ENCODE data around the gene TMEM39A. TPM values are rescaled to one million over a fixed set of nuclear protein-coding genes. Genes with fewer than 3 reads are reported as not detected.

The TMEM39A gene
- total RNA-seq, 1 donor from 2014 or later = 45.6 TPM

DNA sequence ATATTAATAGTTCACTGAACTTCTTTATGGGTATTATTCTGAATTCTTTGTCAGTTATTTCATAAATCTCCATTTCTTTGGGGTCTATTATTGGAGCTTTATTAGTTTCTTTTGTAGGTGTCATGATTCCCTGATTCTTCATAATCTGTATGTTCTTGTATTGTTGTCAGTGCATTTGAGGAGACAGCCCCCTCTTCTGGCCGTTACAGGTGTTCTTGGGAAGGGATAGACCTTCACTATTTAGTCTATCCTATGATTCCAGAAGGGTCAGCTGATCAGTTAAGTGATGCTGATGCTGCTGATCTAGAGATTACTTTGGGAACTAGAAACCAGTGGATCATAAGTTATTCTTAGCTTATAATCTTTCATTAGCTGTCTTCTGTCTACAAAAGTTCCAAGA lies 34.9 kb downstream of the TMEM39A start:
- DNase-seq (no peak), ATAC-seq (ENCODE audit: low read depth) (no peak)
- POLR2A ChIA-PET = interaction anchor here (0.7 kb wide), 1 partner anchor 133 kb away, joined by 3 read pairs; no protein-coding TSS in a partner anchor
- Mint-ChIP-seq H3K9me3 (peaks cover 36% of the 10 kb centered on the region), H3K27me3 (no peaks in the 10 kb centered on the region), H3K4me1 (no peaks in the 10 kb centered on the region), H3K4me3 (no peak overlapping the region), H3K36me3 (ENCODE audit: low read depth) (peaks cover 58% of the 10 kb centered on the region), H3K27ac (no peak overlapping the region)
- intact Hi-C loops (cut with micrococcal nuclease) = no loop called here
- TF ChIP-seq, protein P1, sequence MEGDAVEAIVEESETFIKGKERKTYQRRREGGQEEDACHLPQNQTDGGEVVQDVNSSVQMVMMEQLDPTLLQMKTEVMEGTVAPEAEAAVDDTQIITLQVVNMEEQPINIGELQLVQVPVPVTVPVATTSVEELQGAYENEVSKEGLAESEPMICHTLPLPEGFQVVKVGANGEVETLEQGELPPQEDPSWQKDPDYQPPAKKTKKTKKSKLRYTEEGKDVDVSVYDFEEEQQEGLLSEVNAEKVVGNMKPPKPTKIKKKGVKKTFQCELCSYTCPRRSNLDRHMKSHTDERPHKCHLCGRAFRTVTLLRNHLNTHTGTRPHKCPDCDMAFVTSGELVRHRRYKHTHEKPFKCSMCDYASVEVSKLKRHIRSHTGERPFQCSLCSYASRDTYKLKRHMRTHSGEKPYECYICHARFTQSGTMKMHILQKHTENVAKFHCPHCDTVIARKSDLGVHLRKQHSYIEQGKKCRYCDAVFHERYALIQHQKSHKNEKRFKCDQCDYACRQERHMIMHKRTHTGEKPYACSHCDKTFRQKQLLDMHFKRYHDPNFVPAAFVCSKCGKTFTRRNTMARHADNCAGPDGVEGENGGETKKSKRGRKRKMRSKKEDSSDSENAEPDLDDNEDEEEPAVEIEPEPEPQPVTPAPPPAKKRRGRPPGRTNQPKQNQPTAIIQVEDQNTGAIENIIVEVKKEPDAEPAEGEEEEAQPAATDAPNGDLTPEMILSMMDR (IDR thresholded peaks at IDR 0.05) = no peak
- CTCF ChIA-PET = no interaction called here

DNA sequence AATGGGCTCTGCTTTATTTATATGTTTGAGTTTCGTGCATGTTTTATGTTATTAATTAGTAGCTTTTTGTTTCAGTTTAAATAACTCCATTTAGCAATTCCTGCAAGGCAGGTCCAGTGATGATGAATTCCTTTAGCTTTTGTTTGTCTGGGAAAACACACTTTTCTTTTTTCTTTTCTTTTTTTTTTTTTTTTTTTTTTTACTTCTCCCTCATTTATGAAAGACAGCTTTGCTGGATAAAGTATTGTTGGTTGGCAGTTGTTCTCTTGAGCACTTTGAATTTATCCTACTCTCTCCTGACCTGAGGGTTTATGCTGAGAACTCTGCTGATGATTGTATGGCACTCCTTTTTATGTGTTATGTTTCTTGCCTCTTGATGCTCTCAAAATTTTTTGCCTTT lies 35.7 kb downstream of the TMEM39A start:
- no peaks in the 10 kb centered on the region for H3K27me3 Mint-ChIP-seq
- CTCF ChIA-PET = no interaction called here
- no peak overlapping the region for H3K4me3 Mint-ChIP-seq
- TF ChIP-seq, protein P1 (IDR thresholded peaks at IDR 0.05) = no peak
- intact Hi-C loops (cut with micrococcal nuclease) = no loop called here
- ATAC-seq (ENCODE audit: low read depth) (no peak), DNase-seq (no peak)
- H3K4me1 Mint-ChIP-seq = no peaks in the 10 kb centered on the region
- peaks cover 36% of the 10 kb centered on the region for H3K9me3 Mint-ChIP-seq
- H3K36me3 Mint-ChIP-seq (ENCODE audit: low read depth) = peaks cover 49% of the 10 kb centered on the region
- POLR2A ChIA-PET = no interaction called here
- H3K27ac Mint-ChIP-seq = no peak overlapping the region

DNA sequence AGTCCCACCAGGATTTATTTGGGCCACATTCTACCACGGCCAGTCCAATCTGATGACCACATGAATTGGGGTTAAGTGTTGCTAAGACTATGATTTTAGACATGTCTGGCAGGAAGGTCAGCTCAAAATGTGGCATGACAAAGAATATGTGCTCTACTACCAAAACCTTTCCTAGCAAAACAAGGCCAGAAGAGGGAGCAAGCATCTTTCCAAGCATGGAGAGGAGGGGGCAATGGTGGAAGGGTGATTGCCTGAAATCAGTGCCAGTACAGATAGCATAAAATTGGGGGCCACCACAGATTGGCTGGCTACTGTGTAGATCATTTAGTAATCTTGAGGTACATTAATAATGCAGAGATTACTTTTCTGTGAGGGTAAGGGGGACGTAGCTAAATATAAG lies 43.2 kb downstream of the TMEM39A start:
- CTCF ChIA-PET = interaction anchor here (1.3 kb wide), 1 partner anchor 270 kb away, joined by 4 read pairs; no protein-coding TSS in a partner anchor
- ATAC-seq (ENCODE audit: low read depth) (no peak), DNase-seq (no peak)
- Mint-ChIP-seq H3K27me3 (no peaks in the 10 kb centered on the region), H3K9me3 (peaks cover 2% of the 10 kb centered on the region), H3K4me3 (no peak overlapping the region), H3K4me1 (no peaks in the 10 kb centered on the region), H3K36me3 (ENCODE audit: low read depth) (peaks cover 10% of the 10 kb centered on the region), H3K27ac (no peak overlapping the region)
- POLR2A ChIA-PET = interaction anchor here (0.5 kb wide), 1 partner anchor 15 kb away, joined by 3 read pairs; no protein-coding TSS in a partner anchor
- TF ChIP-seq, protein P1 (IDR thresholded peaks at IDR 0.05) = no peak
- intact Hi-C loops (cut with micrococcal nuclease) = no loop called here

DNA sequence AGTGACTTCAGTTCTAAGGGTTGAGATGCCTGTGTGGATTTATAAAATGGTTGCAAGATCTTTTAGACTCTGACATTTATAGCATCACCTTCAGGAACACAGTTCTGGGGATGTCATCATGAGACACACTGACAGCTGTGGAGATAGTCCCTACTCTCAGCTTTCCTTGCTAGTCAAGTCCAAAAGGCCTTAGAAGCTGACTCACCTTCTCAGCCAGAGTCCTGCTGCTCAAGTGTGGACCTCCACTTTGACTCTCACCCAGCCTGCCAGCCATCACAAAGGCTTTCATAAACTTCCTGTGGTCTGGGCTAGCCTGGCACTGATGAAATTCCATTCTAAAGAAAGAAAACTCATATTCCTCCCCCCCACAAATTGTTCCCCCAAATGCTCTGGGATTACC lies 44.8 kb downstream of the TMEM39A start:
- Mint-ChIP-seq H3K9me3 (no peaks in the 10 kb centered on the region), H3K4me1 (no peaks in the 10 kb centered on the region), H3K36me3 (ENCODE audit: low read depth) (peaks cover 22% of the 10 kb centered on the region), H3K4me3 (no peak overlapping the region), H3K27me3 (no peaks in the 10 kb centered on the region), H3K27ac (no peak overlapping the region)
- ATAC-seq (ENCODE audit: low read depth) (no peak), DNase-seq (no peak)
- TF ChIP-seq, protein P1 (IDR thresholded peaks at IDR 0.05) = no peak
- POLR2A ChIA-PET = no interaction called here
- CTCF ChIA-PET = no interaction called here
- intact Hi-C loops (cut with micrococcal nuclease) = no loop called here

DNA sequence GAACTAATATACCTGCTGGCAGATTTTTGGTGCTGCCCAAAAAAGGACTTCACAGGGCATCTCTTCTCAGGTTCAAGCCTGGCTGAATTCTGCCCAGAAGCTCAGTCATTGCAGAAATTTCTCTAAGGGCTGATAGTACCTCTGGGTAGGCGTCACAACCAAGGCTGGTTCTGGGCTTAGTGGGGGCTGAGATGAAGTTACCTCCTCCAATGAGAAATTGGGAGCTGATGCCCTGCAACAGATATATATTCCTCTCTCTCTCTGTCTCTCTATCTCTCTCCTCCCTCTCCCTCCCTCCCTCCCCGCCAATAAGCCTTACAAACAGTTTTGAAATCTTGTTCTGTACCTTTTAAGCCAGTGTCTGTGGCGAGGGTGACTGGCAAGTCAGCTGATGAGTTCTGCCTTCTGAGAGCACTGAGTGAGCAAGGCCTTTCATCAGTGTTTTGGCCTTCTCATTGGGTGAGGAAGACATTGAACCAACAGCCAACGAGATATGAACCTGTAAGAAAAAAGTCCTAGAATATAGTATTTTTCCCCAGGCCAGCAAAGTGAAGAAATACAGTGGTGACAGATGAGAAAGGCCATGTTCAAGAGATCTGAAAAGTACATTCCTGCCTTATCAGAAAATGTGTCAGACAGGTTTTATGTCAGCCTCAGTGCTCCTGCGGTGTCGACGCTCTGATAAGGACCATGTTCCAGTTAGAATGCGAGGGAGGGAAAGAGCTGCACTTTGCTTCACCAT lies 45.5 kb downstream of the TMEM39A start:
- H3K4me1 Mint-ChIP-seq = no peaks in the 10 kb centered on the region
- CTCF ChIA-PET = no interaction called here
- H3K36me3 Mint-ChIP-seq (ENCODE audit: low read depth) = peaks cover 22% of the 10 kb centered on the region
- H3K27me3 Mint-ChIP-seq = no peaks in the 10 kb centered on the region
- intact Hi-C loops (cut with micrococcal nuclease) = no loop called here
- no peak overlapping the region for H3K4me3 Mint-ChIP-seq
- no peak for ATAC-seq (ENCODE audit: low read depth)
- no peak for DNase-seq
- H3K9me3 Mint-ChIP-seq = no peaks in the 10 kb centered on the region
- TF ChIP-seq, protein P1 (IDR thresholded peaks at IDR 0.05) = no peak
- POLR2A ChIA-PET = no interaction called here
- no peak overlapping the region for H3K27ac Mint-ChIP-seq

Data from activated B cell treated with CpG ODN at 0.5 μM for 24 hours (primary cell).